Panc1 (cell line): ENCODE data around the gene USP40.

ENCODE experiments used
- CTCF ChIP-seq: fragments of 450-650 bp; IDR thresholded peaks from 2 replicates; pipeline ENCODE4 v1.5.1; 2017; ENCODE audit warnings: mild to moderate bottlenecking
- POLR2AphosphoS5 ChIP-seq: IDR thresholded peaks from 2 replicates; pipeline ENCODE4 v1.6.1; 2012; ENCODE audit warnings: mild to moderate bottlenecking, low read depth, low read length, moderate library complexity
- REST ChIP-seq, 2 experiments: IDR thresholded peaks; 2 replicates each; pipeline ENCODE4 v1.6.1; 2011 to 2012; ENCODE audit warnings: low read depth in 2 of 2, control low read depth in 1 of 2, low read length in 1 of 2, mild to moderate bottlenecking in 1 of 2, moderate library complexity in 1 of 2; ENCODE audit not compliant: insufficient read depth in 1 of 2
- SIN3A ChIP-seq: IDR thresholded peaks from 2 replicates; pipeline ENCODE4 v1.6.1; 2012; ENCODE audit warnings: low read depth, mild to moderate bottlenecking, low read length, moderate library complexity, borderline replicate concordance; ENCODE audit not compliant: insufficient read depth
- TCF7L2 ChIP-seq: IDR thresholded peaks from 2 replicates; pipeline ENCODE4 v1.6.1; 2011; ENCODE audit warnings: mild to moderate bottlenecking, low read depth, low read length, inconsistent platforms

- TF ChIP-seq CTCF (no peak), REST (IDR thresholded peaks at IDR 0.05; ENCODE audit: insufficient read depth in 1 of 2, low read depth in 2 of 2, low read length in 1 of 2) (no peak), POLR2AphosphoS5 (no peak), SIN3A (no peak), TCF7L2 (no peak)
These were observed 13.2 kb downstream of the USP40 start for GRCh38 chr2:233553366-233553765.
